ENCODE measurements around the gene DPP10. TPM values are rescaled to one million over a fixed set of nuclear protein-coding genes. Genes with fewer than 3 reads are reported as not detected.
"Not testable (repeated sequence)": the region's sequence is repeated elsewhere in the genome, so short reads cannot be mapped to it uniquely, and the experiment has no call there.

Gene DPP10
- total RNA-seq, 1 experiment from 2014 or later: not detected

DNA sequence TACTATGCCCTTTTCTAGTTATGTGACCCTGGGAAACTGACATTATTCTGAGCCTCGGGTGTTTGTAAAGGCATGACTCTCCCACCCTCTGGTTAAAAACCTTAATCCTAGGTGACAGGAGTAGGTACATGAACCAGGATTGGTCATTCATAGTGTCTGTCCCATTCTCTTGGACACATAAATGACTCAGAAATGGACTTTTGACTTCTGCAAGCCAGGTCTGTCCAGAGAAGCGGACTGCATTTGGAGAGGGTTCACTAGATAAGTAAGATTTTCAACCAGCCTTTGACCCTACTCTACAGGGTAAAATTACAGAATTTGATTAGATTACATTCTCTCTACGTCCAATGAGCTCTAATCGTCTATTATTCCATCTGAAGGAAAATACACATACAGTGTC, 285.9 kb downstream of the DPP10 start:
- Histone ChIP-seq H3K27me3 (replicated peaks) (no peaks in the 10 kb centered on the region), H3K4me1 (replicated peaks) (no peaks in the 10 kb centered on the region), H3K4me3 (no peak overlapping the region), H3K36me3 (no peaks in the 10 kb centered on the region), H3K9me3 (replicated peaks) (0 out of 2 replicates have a peak, but pooled peaks cover 3% of the 10 kb centered on the region), H3K27ac (no peak overlapping the region)
- DNase-seq (ENCODE audit: low read depth in 1 of 2, low spot score in 2 of 2): no peak

DNA sequence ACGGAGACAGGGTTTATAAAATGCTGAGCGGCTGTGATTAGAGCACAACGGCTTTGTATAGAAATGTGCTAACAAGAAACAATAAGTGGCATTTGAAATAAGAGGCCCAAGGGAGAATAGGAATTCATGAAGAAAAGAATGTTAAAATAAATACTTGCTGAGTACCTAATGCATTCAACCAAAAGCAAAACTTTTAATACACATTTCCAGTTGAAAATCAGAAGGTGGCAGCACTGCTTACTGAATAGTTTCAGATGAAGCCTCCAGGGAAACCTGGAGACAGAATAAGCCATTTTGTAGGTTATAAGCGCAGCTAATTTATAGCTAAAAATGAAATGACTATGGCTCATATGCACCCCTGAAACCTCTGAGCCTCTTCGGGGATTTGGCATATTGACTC, 286.6 kb downstream of the DPP10 start:
- Histone ChIP-seq H3K9me3 (replicated peaks) (0 out of 2 replicates have a peak, but pooled peaks cover 2% of the 10 kb centered on the region), H3K36me3 (no peaks in the 10 kb centered on the region), H3K27me3 (replicated peaks) (no peaks in the 10 kb centered on the region), H3K27ac (no peak overlapping the region), H3K4me1 (replicated peaks) (no peaks in the 10 kb centered on the region), H3K4me3 (no peak overlapping the region)
- DNase-seq (ENCODE audit: low read depth in 1 of 2, low spot score in 2 of 2): no peak

DNA sequence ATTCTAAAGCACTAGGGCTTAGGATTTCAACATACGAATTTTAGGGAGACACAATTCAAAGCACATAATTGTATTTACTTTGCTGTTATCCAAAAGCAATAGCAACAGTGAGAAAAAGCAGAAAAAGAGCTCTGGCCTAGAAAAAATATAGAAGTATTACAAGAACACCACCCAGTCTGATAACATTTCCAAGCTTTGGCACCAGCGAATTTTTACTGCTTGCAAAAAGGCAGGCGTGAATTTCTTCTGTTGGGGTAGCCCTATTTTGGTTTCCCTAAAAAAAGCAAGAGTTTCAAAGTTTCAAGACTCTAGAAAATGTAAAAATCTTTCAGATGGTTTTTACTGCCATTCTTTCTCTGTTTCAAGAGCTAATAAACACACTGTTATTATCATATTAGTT, 292.7 kb downstream of the DPP10 start:
- no peaks in the 10 kb centered on the region for H3K9me3 ChIP-seq (replicated peaks)
- DNase-seq (ENCODE audit: low read depth in 1 of 2, low spot score in 2 of 2): no peak
- no peak overlapping the region for H3K27ac ChIP-seq
- no peaks in the 10 kb centered on the region for H3K36me3 ChIP-seq
- H3K27me3 ChIP-seq (replicated peaks): no peaks in the 10 kb centered on the region
- H3K4me1 ChIP-seq (replicated peaks): no peaks in the 10 kb centered on the region
- H3K4me3 ChIP-seq: no peak overlapping the region

DNA sequence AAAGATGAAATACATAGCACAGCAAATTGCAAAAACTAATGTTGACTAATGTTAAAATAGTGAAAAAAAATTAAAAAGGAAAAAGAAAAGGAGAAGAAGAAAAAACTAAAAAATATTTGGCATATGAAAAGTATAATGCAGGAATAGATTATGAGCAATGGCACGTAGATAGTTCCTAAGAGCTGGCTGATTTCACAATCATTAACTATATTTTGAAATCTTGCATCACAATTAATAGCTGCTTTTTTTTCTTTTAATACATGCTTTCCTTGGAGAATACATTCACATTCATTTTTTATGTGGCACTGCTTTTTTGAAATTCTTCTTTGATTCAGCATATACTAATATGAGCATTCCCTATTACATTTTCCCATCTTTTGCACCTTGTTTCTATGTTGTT, 299.8 kb downstream of the DPP10 start:
- Histone ChIP-seq H3K27ac (no peak overlapping the region), H3K27me3 (replicated peaks) (no peaks in the 10 kb centered on the region), H3K36me3 (no peaks in the 10 kb centered on the region), H3K4me3 (no peak overlapping the region), H3K9me3 (replicated peaks) (no peaks in the 10 kb centered on the region), H3K4me1 (replicated peaks) (no peaks in the 10 kb centered on the region)
- DNase-seq (ENCODE audit: low read depth in 1 of 2, low spot score in 2 of 2): no peak

DNA sequence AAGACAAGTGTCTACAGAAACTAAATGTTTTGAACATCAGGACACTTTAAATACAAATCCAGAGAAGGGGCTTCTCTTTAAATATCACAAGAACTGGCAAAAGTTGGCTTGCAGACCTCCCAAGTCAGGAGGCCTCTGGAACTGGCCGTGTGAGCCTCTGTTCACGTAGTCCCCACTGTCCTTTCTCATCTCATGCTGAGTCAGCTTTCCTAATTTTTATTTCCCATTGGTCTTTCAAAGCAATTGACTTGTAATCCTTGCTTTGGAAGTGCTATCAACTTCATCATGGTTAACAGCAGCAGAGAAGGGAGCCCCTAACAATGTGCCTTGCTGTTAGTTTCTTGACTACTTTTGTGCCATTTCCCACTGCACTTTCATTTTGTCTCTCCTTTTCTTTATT, 303.3 kb downstream of the DPP10 start:
- Histone ChIP-seq H3K36me3 (no peaks in the 10 kb centered on the region), H3K4me3 (no peak overlapping the region), H3K27me3 (replicated peaks) (no peaks in the 10 kb centered on the region), H3K27ac (no peak overlapping the region), H3K9me3 (replicated peaks) (no peaks in the 10 kb centered on the region), H3K4me1 (replicated peaks) (no peaks in the 10 kb centered on the region)
- DNase-seq (ENCODE audit: low read depth in 1 of 2, low spot score in 2 of 2): no peak

DNA sequence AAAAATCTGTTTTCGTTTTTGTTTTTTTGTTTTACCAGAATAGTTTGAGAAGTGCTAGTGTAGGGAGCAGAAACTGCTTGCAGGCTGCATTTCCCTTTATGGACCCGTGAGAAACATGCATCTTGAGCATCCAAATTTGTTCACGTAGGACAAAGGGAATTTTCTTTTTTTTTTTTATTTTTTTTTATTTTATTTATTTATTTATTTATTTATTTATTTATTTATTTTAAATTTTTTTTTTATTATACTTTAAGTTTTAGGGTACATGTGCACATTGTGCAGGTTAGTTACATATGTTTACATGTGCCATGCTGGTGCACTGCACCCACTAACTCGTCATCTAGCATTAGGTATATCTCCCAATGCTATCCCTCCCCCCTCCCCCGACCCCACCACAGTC, 305.7 kb downstream of the DPP10 start:
- not testable (repeated sequence) for H3K9me3 ChIP-seq (replicated peaks); H3K36me3 ChIP-seq; H3K4me1 ChIP-seq (replicated peaks); H3K27ac ChIP-seq; H3K4me3 ChIP-seq; DNase-seq (ENCODE audit: low read depth in 1 of 2, low spot score in 2 of 2); H3K27me3 ChIP-seq (replicated peaks)

DNA sequence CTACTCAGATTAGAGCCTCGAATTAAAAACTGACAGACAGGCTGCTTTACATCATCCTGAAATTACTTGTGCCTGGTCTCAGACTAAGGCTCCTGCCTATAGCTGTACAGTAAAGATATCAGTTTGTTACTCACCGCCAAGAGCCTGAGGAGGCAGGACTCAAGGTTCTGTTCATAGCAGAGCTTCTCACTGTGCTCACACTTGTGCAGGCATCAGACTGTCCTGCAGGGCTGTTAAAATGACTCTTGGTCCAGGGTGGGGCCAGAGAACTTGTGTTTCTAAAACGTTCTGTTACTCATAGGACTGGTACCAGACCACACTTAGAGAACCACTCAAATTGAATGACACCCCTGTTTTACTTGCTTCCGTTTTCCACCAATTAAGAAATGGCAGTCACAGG, 310.0 kb downstream of the DPP10 start:
- no peaks in the 10 kb centered on the region for H3K4me1 ChIP-seq (replicated peaks)

DNA sequence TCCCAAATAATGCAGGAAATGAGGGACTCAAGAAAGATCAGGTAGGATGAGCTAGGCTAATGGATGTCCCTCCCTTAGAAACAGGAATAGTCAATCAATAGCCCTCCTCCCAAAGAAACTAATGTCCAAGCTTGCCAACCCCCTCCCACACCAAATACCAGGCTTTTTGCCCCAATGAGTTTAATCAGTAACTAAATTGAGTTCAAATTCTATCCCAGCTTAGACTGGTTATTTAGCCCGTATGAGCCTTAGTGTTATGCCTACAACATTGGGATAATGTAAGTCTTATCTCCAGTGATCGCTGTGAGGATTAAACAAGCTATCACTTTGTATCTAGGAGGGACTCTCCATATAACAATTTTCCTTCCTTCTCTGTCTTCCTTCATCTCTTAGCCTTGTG, 310.7 kb downstream of the DPP10 start:
- H3K36me3 ChIP-seq: no peaks in the 10 kb centered on the region
- no peaks in the 10 kb centered on the region for H3K9me3 ChIP-seq (replicated peaks)
- no peaks in the 10 kb centered on the region for H3K27me3 ChIP-seq (replicated peaks)
- H3K27ac ChIP-seq: no peak overlapping the region
- DNase-seq (ENCODE audit: low read depth in 1 of 2, low spot score in 2 of 2): no peak
- no peak overlapping the region for H3K4me3 ChIP-seq
- H3K4me1 ChIP-seq (replicated peaks): no peaks in the 10 kb centered on the region

More for the DNA sequence above, 310.0 kb downstream of the DPP10 start:
- H3K9me3 ChIP-seq (replicated peaks): no peaks in the 10 kb centered on the region
- no peak overlapping the region for H3K27ac ChIP-seq
- no peak for DNase-seq (ENCODE audit: low read depth in 1 of 2, low spot score in 2 of 2)
- no peak overlapping the region for H3K4me3 ChIP-seq
- no peaks in the 10 kb centered on the region for H3K27me3 ChIP-seq (replicated peaks)
- no peaks in the 10 kb centered on the region for H3K36me3 ChIP-seq

DNA sequence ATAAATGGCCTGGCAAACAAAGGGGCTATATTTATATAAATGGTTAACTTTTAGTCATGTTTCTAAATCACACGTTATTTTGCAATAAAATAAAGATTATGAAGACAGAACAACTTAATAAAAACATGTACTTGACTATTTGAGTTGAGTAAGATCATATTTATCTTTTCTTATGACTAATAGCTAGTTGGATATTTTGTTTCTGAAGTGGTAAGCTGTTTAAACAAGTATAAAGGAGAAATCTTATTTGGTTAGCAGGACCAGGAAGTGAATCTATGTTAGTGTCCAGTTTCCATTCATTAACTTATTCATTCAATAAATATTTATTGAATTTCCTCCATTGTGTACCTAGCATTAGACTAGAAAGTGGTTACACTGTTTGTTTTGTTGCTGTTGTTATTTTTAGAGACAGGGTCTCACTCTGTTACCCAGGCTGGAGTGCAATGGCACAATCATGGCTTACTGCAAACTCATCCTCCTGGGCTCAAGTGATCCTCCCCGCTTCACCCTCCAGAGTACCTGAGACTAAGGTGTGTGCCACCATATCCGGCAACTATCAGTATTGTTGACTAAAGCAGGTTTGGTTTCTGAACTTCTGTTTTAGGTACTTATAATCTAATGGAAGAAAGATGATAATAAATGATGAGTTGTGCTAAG, 312.6 kb downstream of the DPP10 start:
- no peaks in the 10 kb centered on the region for H3K36me3 ChIP-seq
- H3K27me3 ChIP-seq (replicated peaks): no peaks in the 10 kb centered on the region
- no peak overlapping the region for H3K27ac ChIP-seq
- H3K4me3 ChIP-seq: no peak overlapping the region
- H3K4me1 ChIP-seq (replicated peaks): no peaks in the 10 kb centered on the region
- no peak for DNase-seq (ENCODE audit: low read depth in 1 of 2, low spot score in 2 of 2)
- H3K9me3 ChIP-seq (replicated peaks): no peaks in the 10 kb centered on the region; the same call in 1 of the 2 replicates

DNA sequence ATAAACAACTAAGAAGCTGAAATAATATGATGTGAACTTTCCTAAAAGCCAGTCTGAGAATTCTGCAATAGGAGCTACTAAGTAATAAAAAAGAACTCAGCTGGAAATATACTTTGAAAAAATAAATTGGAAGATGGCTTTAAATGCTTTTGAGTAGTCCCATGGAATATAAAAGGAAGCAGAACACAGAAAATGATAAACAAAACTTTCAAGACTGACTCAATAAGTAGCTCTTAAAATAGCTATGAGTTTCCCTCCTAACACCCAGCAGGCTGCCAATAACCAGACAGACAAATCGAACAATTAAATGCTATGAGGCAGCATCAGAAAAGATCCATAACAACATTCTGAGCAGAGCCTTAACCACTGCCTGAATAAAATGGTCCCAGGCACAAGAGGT, 319.9 kb downstream of the DPP10 start:
- no peak for DNase-seq (ENCODE audit: low read depth in 1 of 2, low spot score in 2 of 2)
- no peaks in the 10 kb centered on the region for H3K27me3 ChIP-seq (replicated peaks)

DNA sequence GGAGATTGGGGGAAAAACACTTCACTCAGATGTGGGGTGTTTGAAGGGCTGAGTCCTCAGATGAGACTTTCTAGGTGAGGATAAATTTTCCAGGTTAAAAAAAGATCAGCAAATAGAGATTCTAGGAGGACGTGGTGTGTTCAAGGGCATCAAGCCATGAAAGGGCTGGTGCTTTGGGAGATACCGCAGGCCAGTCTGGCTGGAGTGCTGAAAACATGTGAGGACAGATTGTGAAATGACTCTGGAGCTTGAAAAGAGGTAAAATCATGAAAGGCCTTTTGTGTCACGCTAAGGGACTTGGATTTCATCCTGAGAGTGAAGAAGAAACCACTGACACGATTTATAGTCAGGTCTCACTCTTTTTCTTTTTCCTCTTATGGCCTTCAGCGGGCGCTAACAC, 320.5 kb downstream of the DPP10 start:
- H3K27me3 ChIP-seq (replicated peaks): no peaks in the 10 kb centered on the region
- DNase-seq (ENCODE audit: low read depth in 1 of 2, low spot score in 2 of 2): no peak
- no peak overlapping the region for H3K27ac ChIP-seq
- H3K4me3 ChIP-seq: no peak overlapping the region
- H3K36me3 ChIP-seq: no peaks in the 10 kb centered on the region
- H3K9me3 ChIP-seq (replicated peaks): no peaks in the 10 kb centered on the region; the same call in 1 of the 2 replicates
- H3K4me1 ChIP-seq (replicated peaks): no peaks in the 10 kb centered on the region

More for the DNA sequence above, 319.9 kb downstream of the DPP10 start:
- Histone ChIP-seq H3K4me3 (no peak overlapping the region), H3K36me3 (no peaks in the 10 kb centered on the region), H3K4me1 (replicated peaks) (no peaks in the 10 kb centered on the region), H3K27ac (no peak overlapping the region), H3K9me3 (replicated peaks) (no peaks in the 10 kb centered on the region; the same call in 1 of the 2 replicates)

DNA sequence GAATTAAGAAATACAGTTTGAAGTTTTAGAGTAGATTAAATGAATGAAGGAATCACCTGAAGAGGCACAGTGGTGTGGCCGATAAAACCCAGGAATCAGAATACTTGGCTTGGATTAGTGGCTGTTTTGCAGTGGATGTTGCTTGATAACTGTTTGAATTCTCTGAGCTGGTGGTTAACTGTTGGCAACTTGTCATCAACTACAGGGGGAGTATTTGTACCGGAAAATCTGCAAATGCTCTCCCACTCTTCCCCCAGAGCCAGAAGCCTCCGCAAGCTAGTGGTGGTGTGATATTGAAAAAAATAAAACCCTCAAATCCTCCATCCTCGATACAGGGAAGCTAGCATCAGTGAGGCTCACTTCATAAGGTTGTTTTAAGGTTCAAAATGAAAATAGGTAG, 326.7 kb downstream of the DPP10 start:
- Histone ChIP-seq H3K4me3 (no peak overlapping the region), H3K9me3 (replicated peaks) (no peaks in the 10 kb centered on the region), H3K27me3 (replicated peaks) (no peaks in the 10 kb centered on the region), H3K4me1 (replicated peaks) (no peaks in the 10 kb centered on the region), H3K36me3 (no peaks in the 10 kb centered on the region), H3K27ac (no peak overlapping the region)
- no peak for DNase-seq (ENCODE audit: low read depth in 1 of 2, low spot score in 2 of 2)

DNA sequence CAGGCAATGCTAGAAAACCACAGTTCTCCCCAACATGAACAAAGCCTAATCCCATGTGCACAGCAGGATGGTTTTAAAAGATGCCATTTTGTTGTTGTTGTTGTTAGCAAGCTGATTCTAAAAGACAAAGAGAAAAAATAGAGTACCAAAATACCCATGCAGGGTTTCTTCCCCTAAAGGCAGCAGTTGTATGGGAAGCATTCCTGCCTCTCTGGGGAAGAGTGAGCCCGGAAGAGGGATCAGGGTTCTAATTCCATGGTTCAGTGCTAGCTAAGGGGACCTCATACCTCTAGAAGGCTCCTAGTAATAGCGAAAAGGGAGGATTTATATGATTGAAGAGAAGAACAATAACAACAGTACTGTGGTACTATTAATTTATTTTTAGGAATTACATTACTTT, 327.6 kb downstream of the DPP10 start:
- no peak for DNase-seq (ENCODE audit: low read depth in 1 of 2, low spot score in 2 of 2)
- H3K27ac ChIP-seq: no peak overlapping the region
- H3K4me3 ChIP-seq: no peak overlapping the region

DNA sequence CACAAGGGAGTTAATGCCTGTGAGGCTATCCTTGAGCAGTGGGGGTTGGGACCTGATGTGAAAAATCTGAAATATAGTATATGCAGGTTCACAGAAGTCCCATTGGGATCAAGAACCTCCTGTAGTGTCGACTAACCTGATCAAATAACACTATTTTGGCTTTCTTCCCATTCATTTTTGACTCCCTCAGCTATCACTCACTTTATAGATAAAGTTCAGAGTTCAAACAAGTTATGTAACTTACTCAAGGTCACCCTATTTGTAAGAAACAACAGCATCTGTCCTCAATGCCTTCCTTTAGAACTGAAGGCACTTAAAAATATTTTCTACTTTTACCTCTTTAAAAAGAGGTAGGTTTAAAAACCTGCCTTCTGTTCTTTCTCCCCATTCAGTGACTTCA, 341.6 kb downstream of the DPP10 start:
- Histone ChIP-seq H3K36me3 (no peaks in the 10 kb centered on the region), H3K9me3 (replicated peaks) (no peaks in the 10 kb centered on the region)

More for the DNA sequence above, 327.6 kb downstream of the DPP10 start:
- Histone ChIP-seq H3K36me3 (no peaks in the 10 kb centered on the region), H3K9me3 (replicated peaks) (no peaks in the 10 kb centered on the region), H3K4me1 (replicated peaks) (no peaks in the 10 kb centered on the region), H3K27me3 (replicated peaks) (no peaks in the 10 kb centered on the region)

More for the DNA sequence above, 341.6 kb downstream of the DPP10 start:
- H3K4me3 ChIP-seq: no peak overlapping the region
- DNase-seq (ENCODE audit: low read depth in 1 of 2, low spot score in 2 of 2): no peak
- no peaks in the 10 kb centered on the region for H3K4me1 ChIP-seq (replicated peaks)
- no peaks in the 10 kb centered on the region for H3K27me3 ChIP-seq (replicated peaks)
- no peak overlapping the region for H3K27ac ChIP-seq
